SU-DHL-6 (cell line): ENCODE results near the gene CDK5R2.

Experiments used
- H2AFZ ChIP-seq: fragments of 200-600 bp; sonication (generic); 2 replicates; pipeline ENCODE4 v1.6.1; 2014; ENCODE audit warnings: low read depth, mild to moderate bottlenecking, moderate library complexity, mixed read lengths, antibody characterized with exemption, low read length; ENCODE audit not compliant: severe bottlenecking
- H3F3A ChIP-seq: fragments of 200-600 bp; shearing (Covaris generic); 2 replicates; pipeline ENCODE4 v1.6.0; 2016; ENCODE audit warnings: antibody characterized with exemption, mild to moderate bottlenecking; ENCODE audit not compliant: insufficient read depth
- H3K27ac ChIP-seq: fragments of 200-600 bp; sonication (generic); 2 replicates; pipeline ENCODE4 v1.5.1; 2016; ENCODE audit warnings: low read depth, mild to moderate bottlenecking, low read length, moderate library complexity, mixed read lengths
- H3K27me3 ChIP-seq: fragments of 200-600 bp; sonication (generic), shearing (Covaris generic); 2 replicates; pipeline ENCODE4 v1.6.0; 2014; ENCODE audit warnings: mild to moderate bottlenecking, low read length
- H3K36me3 ChIP-seq: fragments of 200-600 bp; sonication (generic); 2 replicates; pipeline ENCODE4 v1.6.1; 2014; ENCODE audit warnings: mild to moderate bottlenecking, low read length, mixed read lengths
- H3K4me2 ChIP-seq: fragments of 300-600, 200-600 bp; shearing (Covaris generic), sonication (generic); 2 replicates; pipeline ENCODE4 v1.6.0; 2014; ENCODE audit warnings: low read length, low read depth, mild to moderate bottlenecking; ENCODE audit not compliant: poor library complexity, severe bottlenecking
- H3K4me3 ChIP-seq: fragments of 200-600 bp; sonication (generic); 2 replicates; pipeline ENCODE4 v1.5.1; 2014; ENCODE audit warnings: antibody characterized with exemption, low read length, mild to moderate bottlenecking, mixed read lengths; ENCODE audit not compliant: insufficient read depth, poor library complexity, severe bottlenecking
- H3K79me2 ChIP-seq: fragments of 200-600 bp; sonication (generic); 2 replicates; pipeline ENCODE4 v1.6.1; 2014; ENCODE audit warnings: mild to moderate bottlenecking, low read length, moderate library complexity; ENCODE audit not compliant: insufficient read depth
- H3K9ac ChIP-seq: fragments of 200-600 bp; sonication (generic); 2 replicates; pipeline ENCODE4 v1.7.0; 2014; ENCODE audit warnings: mild to moderate bottlenecking, low read length
- H3K9me2 ChIP-seq: fragments of 200-600 bp; sonication (generic); replicated peaks from 2 replicates; pipeline ENCODE4 v1.6.1; 2014; ENCODE audit warnings: low read length; ENCODE audit not compliant: insufficient read depth
- H3K9me3 ChIP-seq: fragments of 200-600 bp; sonication (generic); 2 replicates; pipeline ENCODE4 v1.6.1; 2014; ENCODE audit warnings: low read length, mixed read lengths; ENCODE audit not compliant: insufficient read depth
- H4K20me1 ChIP-seq: fragments of 200-600 bp; sonication (generic); 2 replicates; pipeline ENCODE4 v1.6.1; 2014; ENCODE audit warnings: low read depth, mild to moderate bottlenecking, antibody characterized with exemption, low read length, moderate library complexity, mixed read lengths
- EZH2phosphoT487 ChIP-seq: fragments of 200-600 bp; sonication (generic), shearing (Covaris generic); conservative IDR thresholded peaks from 2 replicates; pipeline ENCODE4 v1.6.1; 2018; ENCODE audit warnings: mild to moderate bottlenecking, antibody characterized with exemption, low read length, moderate library complexity, mixed read lengths
- TF ChIP-seq, protein P1 (sequence below): fragments of 200-600 bp; sonication (generic); IDR thresholded peaks from one replicate; pipeline ENCODE4 v1.5.1; 2017; ENCODE audit warnings: antibody characterized with exemption, mild to moderate bottlenecking, low read length, moderate library complexity; ENCODE audit not compliant: insufficient read depth, poor library complexity, severe bottlenecking

Gene CDK5R2

DNA sequence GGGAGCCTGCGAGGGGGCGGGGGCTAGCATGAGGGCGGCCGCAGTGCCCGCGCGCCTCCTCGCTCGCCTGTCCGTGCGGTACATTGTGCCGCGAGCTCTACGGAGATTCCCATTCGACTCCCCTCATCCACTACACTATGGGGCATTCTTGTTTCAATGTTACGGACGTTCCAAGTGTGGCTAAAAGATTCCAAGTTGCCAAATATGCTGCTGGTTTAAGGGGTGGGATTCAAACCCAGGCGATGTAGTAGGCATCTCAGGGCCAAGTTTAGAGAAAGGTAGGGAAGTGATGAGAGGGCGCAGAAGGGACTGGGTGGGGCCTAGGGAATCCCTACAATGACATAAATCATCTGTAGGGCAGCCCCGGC lies 43.8 kb downstream of the CDK5R2 start:
- H3K9me3 ChIP-seq, result no peaks in the 10 kb centered on the region
- H3K36me3 ChIP-seq, result no peaks in the 10 kb centered on the region
- H3K4me3 ChIP-seq, result no peak overlapping the region
- H3K27me3 ChIP-seq, result no peaks in the 10 kb centered on the region
- H4K20me1 ChIP-seq, result no peaks in the 10 kb centered on the region
- no peak overlapping the region for H3K27ac ChIP-seq
- H3F3A ChIP-seq, result no peaks in the 10 kb centered on the region
- H3K4me2 ChIP-seq, result no peak overlapping the region
- TF ChIP-seq, protein P1, sequence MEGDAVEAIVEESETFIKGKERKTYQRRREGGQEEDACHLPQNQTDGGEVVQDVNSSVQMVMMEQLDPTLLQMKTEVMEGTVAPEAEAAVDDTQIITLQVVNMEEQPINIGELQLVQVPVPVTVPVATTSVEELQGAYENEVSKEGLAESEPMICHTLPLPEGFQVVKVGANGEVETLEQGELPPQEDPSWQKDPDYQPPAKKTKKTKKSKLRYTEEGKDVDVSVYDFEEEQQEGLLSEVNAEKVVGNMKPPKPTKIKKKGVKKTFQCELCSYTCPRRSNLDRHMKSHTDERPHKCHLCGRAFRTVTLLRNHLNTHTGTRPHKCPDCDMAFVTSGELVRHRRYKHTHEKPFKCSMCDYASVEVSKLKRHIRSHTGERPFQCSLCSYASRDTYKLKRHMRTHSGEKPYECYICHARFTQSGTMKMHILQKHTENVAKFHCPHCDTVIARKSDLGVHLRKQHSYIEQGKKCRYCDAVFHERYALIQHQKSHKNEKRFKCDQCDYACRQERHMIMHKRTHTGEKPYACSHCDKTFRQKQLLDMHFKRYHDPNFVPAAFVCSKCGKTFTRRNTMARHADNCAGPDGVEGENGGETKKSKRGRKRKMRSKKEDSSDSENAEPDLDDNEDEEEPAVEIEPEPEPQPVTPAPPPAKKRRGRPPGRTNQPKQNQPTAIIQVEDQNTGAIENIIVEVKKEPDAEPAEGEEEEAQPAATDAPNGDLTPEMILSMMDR, result no peak
- no peak for TF ChIP-seq EZH2phosphoT487
- no peaks in the 10 kb centered on the region for H3K9me2 ChIP-seq
- H3K79me2 ChIP-seq, result no peaks in the 10 kb centered on the region
- no peak overlapping the region for H3K9ac ChIP-seq
- H2AFZ ChIP-seq, result no peak overlapping the region

DNA sequence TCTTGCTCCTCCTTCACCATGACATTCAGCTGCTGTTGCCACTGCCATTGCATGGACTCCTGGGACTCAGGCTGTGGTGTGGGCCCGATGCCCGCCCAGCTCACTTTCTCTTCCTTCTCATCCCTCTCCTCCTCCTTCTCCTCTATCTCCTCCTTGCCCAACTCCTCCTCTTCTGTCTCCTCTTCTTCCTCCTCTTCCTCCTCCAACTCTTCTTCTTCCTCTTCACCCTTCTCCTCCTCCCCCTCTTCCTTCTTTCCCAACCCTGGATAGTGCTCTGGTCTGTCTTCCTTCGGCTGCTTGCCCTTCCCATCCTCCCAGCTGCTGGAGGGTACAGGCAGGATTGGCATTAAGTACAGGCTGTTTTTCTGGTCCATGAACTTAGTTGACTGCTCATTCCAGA lies 44.5 kb downstream of the CDK5R2 start:
- Histone ChIP-seq H3K4me2 (no peak overlapping the region), H3K4me3 (no peak overlapping the region), H3K36me3 (no peaks in the 10 kb centered on the region), H3K9me3 (no peaks in the 10 kb centered on the region), H3K9ac (no peak overlapping the region), H3K27me3 (no peaks in the 10 kb centered on the region), H3F3A (no peaks in the 10 kb centered on the region), H2AFZ (no peak overlapping the region), H3K27ac (no peak overlapping the region), H3K79me2 (no peaks in the 10 kb centered on the region), H4K20me1 (no peaks in the 10 kb centered on the region), H3K9me2 (no peaks in the 10 kb centered on the region)
- TF ChIP-seq EZH2phosphoT487, result no peak
- TF ChIP-seq, protein P1, result no peak

DNA sequence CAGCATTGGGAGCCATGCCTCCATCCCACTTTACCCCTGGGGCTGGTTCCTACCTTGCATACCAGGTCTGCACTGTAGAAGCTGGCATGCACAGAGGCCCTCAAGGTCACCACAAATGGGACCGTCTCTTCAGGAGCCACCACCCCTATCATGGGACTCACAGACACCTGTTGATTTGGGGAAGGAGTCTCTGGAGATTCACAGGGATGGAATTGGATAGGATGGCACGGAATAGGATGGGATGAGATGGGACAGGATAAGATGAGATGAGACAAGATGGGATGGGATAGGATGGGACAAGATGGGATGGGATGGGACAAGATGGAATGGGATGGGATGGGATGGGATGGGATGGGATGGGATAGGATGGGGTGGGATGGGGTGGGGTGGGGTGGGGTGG lies 49.8 kb downstream of the CDK5R2 start:
- no peak overlapping the region for H3K4me3 ChIP-seq
- no peak overlapping the region for H3K9ac ChIP-seq
- no peaks in the 10 kb centered on the region for H4K20me1 ChIP-seq
- H3K36me3 ChIP-seq, result no peaks in the 10 kb centered on the region
- H3K27ac ChIP-seq, result no peak overlapping the region
- no peaks in the 10 kb centered on the region for H3K9me2 ChIP-seq
- TF ChIP-seq, protein P1, result no peak
- H3K27me3 ChIP-seq, result no peaks in the 10 kb centered on the region
- H3K4me2 ChIP-seq, result no peak overlapping the region
- no peaks in the 10 kb centered on the region for H3K9me3 ChIP-seq
- H3K79me2 ChIP-seq, result no peaks in the 10 kb centered on the region
- no peak overlapping the region for H2AFZ ChIP-seq
- H3F3A ChIP-seq, result no peaks in the 10 kb centered on the region
